ENCODE data around the gene LRMDA.

GRCh38 chr10:76231286-76231934 lies 800.0 kb downstream of the LRMDA start:
- TF ChIP-seq CTCF (IDR thresholded peaks at IDR 0.05; ENCODE audit: borderline replicate concordance, extremely low read depth, low read length, poor library complexity, severe bottlenecking) = no peak
- TF ChIP-seq EZH2 (IDR thresholded peaks at IDR 0.05; ENCODE audit: borderline replicate concordance, low read depth, low read length, severe bottlenecking) = no peak

Data from DND-41 (cell line).